A673 (cell line): ENCODE measurements around the gene KCNJ18.
"Not testable (repeated sequence)": the region's sequence is repeated elsewhere in the genome, so short reads cannot be mapped to it uniquely, and the experiment has no call there.

Experiments
- CTCF ChIP-seq: fragments of 300-800, 200-600 bp; sonication (generic); conservative IDR thresholded peaks from 2 replicates; pipeline ENCODE4 v1.5.1; 2017; ENCODE audit warnings: low read depth, mild to moderate bottlenecking, antibody characterized with exemption, low read length, moderate library complexity, mixed read lengths
- EZH2 ChIP-seq: fragments of 200-600 bp; sonication (generic); IDR thresholded peaks from 2 replicates; pipeline ENCODE4 v1.6.1; 2017; ENCODE audit warnings: borderline replicate concordance, low read depth, mild to moderate bottlenecking, mixed read lengths, antibody characterized with exemption, low read length; ENCODE audit not compliant: poor library complexity, severe bottlenecking

DNA sequence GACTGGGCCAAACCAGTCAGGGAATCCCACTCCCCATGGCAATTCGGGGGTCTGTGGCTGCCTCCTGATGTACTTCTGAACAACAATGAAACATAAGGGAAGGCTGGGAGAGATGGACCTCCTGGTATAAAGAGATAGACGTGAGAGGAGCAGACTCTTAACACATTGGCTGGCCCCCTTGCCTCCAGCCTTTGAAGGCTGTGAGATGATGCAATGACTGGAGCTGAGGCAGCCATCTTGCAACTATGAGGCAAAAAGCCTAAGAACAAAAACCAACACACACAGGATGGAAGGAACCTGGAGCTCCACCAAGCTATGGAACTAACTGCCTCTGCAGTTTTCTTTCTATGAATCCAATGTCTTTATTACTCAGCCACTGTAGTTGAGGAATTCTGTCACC lies 58.8 kb downstream of the KCNJ18 start:
- TF ChIP-seq CTCF, EZH2: not testable (repeated sequence)
